Measurements from ENCODE around the gene BPHL.

DNA sequence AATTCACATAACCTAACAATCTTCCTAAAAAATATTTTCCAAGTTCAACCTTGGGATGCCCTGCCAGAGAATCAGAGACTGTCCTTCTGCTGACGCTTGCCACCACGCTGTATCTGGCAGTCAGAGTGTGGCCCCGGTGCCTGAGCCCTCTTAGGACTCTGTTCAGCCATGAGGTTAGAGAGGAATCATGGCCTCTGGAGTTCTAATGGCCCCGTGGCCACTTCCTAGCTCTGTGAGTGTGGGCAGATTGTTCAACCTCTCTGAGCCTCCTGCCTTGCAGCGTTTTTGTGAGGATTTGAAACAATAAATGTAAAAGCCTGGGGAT lies 2.2 kb downstream of the BPHL start:
- no peak for TF ChIP-seq CTCF (IDR thresholded peaks at IDR 0.05)
- TF ChIP-seq POLR2A (IDR thresholded peaks at IDR 0.05): no peak
- no peak for TF ChIP-seq EP300 (IDR thresholded peaks at IDR 0.05)

Measured in tibial nerve (tissue), 4 donors.